WTC11 (cell line): ENCODE measurements around the gene ADK.

Source experiments
- ZNF263 ChIP-seq: sonication (generic); formaldehyde crosslinking; IDR thresholded peaks from 2 replicates; pipeline ENCODE4 v1.8.1; 2022; ENCODE audit warnings: low read depth, mild to moderate bottlenecking, moderate library complexity, missing genetic modification reagents
- TF ChIP-seq, protein P1 (sequence below): sonication (generic); formaldehyde crosslinking; IDR thresholded peaks from 2 replicates; pipeline ENCODE4 v1.8.1; 2022; ENCODE audit warnings: low read depth, mild to moderate bottlenecking, moderate library complexity, missing genetic modification reagents, borderline replicate concordance

DNA sequence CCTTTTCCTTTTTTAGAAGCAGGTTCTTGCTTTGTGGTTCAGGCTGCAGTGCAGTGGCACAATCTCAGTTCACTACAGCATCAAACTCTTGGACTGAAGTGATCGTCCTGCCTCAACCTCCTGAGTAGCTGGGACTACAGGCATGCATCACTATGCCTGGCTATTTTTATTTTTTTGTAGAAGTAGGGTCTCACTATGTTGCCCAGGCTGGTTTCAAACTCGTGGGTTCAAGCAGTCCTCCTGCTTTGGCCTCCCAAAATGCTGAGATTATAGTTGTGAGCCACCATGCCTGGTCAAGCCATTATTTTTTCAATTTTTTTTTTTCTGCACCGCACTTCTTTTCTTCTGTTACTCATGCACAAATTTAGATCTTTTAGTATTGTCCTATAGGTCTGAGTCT, 154.7 kb downstream of the ADK start:
- TF ChIP-seq ZNF263 (CRISPR knock-in tag): no peak
- TF ChIP-seq, protein P1, sequence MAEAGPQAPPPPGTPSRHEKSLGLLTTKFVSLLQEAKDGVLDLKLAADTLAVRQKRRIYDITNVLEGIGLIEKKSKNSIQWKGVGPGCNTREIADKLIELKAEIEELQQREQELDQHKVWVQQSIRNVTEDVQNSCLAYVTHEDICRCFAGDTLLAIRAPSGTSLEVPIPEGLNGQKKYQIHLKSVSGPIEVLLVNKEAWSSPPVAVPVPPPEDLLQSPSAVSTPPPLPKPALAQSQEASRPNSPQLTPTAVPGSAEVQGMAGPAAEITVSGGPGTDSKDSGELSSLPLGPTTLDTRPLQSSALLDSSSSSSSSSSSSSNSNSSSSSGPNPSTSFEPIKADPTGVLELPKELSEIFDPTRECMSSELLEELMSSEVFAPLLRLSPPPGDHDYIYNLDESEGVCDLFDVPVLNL (CRISPR knock-in tag): no peak
